ENCODE data around the gene HAVCR1.

GRCh38 chr5:157067005-157067404, 8.1 kb upstream of the HAVCR1 start:
- no peak for TF ChIP-seq POLR2A (IDR thresholded peaks at IDR 0.05)
- TF ChIP-seq, protein P1, sequence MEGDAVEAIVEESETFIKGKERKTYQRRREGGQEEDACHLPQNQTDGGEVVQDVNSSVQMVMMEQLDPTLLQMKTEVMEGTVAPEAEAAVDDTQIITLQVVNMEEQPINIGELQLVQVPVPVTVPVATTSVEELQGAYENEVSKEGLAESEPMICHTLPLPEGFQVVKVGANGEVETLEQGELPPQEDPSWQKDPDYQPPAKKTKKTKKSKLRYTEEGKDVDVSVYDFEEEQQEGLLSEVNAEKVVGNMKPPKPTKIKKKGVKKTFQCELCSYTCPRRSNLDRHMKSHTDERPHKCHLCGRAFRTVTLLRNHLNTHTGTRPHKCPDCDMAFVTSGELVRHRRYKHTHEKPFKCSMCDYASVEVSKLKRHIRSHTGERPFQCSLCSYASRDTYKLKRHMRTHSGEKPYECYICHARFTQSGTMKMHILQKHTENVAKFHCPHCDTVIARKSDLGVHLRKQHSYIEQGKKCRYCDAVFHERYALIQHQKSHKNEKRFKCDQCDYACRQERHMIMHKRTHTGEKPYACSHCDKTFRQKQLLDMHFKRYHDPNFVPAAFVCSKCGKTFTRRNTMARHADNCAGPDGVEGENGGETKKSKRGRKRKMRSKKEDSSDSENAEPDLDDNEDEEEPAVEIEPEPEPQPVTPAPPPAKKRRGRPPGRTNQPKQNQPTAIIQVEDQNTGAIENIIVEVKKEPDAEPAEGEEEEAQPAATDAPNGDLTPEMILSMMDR (IDR thresholded peaks at IDR 0.05) = no peak
